ENCODE measurements around the gene TRIM47.

The TRIM47 gene

GRCh38 chr17:75845933-75846691 is 32.3 kb downstream of the TRIM47 start:
- peaks cover 15% of the 10 kb centered on the region for H3K36me3 ChIP-seq (ENCODE audit: insufficient read depth, low read length)
- H3K9me3 ChIP-seq (ENCODE audit: control insufficient read depth, insufficient read depth, low read length): no peaks in the 10 kb centered on the region
- H3K9ac ChIP-seq (ENCODE audit: low read depth, low read length): no peak overlapping the region
- peaks cover 21% of the 10 kb centered on the region; the same call in 1 of the 2 replicates for H3K4me1 ChIP-seq (ENCODE audit: insufficient read depth, low read length)

DNA sequence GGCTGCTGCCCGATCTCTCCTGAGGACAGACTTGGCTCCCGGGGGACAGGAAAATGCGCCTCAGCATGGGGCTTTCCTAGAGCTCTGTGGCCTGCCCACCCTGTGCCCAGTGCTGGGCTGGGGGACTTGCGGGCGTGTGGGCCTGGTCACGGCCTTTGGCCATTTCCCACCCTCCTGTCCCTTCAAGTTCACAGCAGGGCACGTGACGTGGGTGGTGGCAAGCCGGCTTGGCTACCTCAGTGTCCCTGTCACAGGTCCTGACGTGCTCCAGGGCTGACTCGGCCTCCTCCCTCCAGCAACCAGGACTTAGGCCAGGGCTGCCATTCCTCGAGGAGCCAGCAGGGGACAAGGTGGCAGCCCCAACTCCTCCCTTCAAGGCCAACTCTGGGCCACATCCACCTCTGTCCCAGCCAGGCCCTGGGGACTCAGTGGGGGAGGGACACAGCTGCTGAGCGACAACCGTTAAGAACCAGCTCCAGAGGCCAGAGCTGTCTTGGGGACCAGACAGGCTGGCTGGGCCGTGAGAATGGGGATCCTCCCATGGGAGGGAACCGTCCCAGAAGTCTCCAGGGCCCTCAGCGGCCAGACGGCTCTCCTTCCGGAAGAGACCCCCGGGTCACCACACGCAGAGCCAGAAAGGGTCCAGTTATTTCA is 33.2 kb downstream of the TRIM47 start:
- H3K36me3 ChIP-seq (ENCODE audit: insufficient read depth, low read length): peaks cover 15% of the 10 kb centered on the region

GRCh38 chr17:75844530-75845057 is 33.8 kb downstream of the TRIM47 start:
- H3K9ac ChIP-seq (ENCODE audit: low read depth, low read length): no peak overlapping the region
- H3K4me1 ChIP-seq (ENCODE audit: insufficient read depth, low read length): peaks cover 21% of the 10 kb centered on the region; the same call in 1 of the 2 replicates
- peaks cover 15% of the 10 kb centered on the region for H3K36me3 ChIP-seq (ENCODE audit: insufficient read depth, low read length)
- H3K9me3 ChIP-seq (ENCODE audit: control insufficient read depth, insufficient read depth, low read length): no peaks in the 10 kb centered on the region

More for the DNA sequence above, 33.2 kb downstream of the TRIM47 start:
- H3K9me3 ChIP-seq (ENCODE audit: control insufficient read depth, insufficient read depth, low read length): no peaks in the 10 kb centered on the region
- H3K9ac ChIP-seq (ENCODE audit: low read depth, low read length): no peak overlapping the region
- peaks cover 21% of the 10 kb centered on the region; the same call in 1 of the 2 replicates for H3K4me1 ChIP-seq (ENCODE audit: insufficient read depth, low read length)

DNA sequence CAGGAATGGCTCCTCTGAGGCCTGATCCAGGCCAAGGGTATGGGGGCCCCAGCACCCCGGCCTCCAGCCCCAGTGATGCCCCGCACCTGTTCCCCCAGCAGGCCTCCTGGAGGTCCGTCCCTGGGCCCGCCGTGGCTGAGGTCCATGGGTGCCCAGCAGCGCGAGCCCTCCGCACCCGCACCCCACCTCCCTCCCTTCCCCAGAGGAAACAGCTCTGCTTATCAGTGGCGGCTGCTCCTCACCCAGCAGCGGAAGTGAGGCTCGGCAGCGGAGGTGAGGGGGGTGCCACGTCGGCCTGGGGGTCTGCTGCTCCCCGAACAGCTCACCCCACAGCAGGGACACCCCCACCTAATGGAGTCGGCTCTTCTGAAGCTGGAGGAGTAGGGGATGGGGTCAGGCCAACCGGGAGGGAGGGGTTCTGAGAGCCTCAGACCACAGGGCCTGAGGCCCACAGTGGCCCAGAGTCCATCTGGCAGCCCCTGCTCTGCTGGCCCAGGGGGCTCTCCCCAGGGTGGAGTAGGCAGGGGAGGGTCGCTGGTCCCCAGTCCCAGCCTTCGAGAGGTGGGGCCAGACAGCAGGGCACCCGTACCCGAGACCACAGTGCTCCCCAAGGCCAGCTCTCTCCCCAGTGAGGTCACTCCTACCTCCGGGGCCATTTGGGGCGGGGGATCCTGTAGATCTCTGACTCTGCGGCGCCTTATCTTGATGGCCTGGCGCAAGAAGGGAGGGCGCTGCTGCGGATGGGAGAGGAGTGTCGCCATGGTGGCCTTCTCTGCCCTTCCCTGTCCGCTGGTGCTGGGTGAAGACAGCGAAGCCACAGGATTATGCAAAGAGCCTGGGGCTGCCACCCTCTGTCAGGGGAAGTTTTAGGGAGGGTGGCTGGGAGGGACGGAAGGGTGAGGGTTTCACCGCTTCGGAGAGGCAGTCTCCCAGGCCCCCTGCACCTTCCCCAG is 34.5 kb downstream of the TRIM47 start, which contains the start of gene UNC13D:
Gene UNC13D, minus strand, starts transcription at position 828 of the 953 bp plus-strand sequence. Its CDS starts 67 bp downstream, at position 761.
- H3K9ac ChIP-seq (ENCODE audit: low read depth, low read length): no peak within 1 kb of the TSS
- H3K4me1 ChIP-seq (ENCODE audit: insufficient read depth, low read length): peaks cover 21% of the 10 kb centered on the region; the same call in 1 of the 2 replicates
- peaks cover 15% of the 10 kb centered on the region for H3K36me3 ChIP-seq (ENCODE audit: insufficient read depth, low read length)

GRCh38 chr17:75842963-75843576 is 35.3 kb downstream of the TRIM47 start:
- no peaks in the 10 kb centered on the region for H3K9me3 ChIP-seq (ENCODE audit: control insufficient read depth, insufficient read depth, low read length)
- H3K36me3 ChIP-seq (ENCODE audit: insufficient read depth, low read length): peaks cover 12% of the 10 kb centered on the region
- H3K9ac ChIP-seq (ENCODE audit: low read depth, low read length): no peak overlapping the region
- peaks cover 21% of the 10 kb centered on the region; the same call in 1 of the 2 replicates for H3K4me1 ChIP-seq (ENCODE audit: insufficient read depth, low read length)

More for the DNA sequence above, 34.5 kb downstream of the TRIM47 start, which contains the start of gene UNC13D:
- no peaks in the 10 kb centered on the region for H3K9me3 ChIP-seq (ENCODE audit: control insufficient read depth, insufficient read depth, low read length)

DNA sequence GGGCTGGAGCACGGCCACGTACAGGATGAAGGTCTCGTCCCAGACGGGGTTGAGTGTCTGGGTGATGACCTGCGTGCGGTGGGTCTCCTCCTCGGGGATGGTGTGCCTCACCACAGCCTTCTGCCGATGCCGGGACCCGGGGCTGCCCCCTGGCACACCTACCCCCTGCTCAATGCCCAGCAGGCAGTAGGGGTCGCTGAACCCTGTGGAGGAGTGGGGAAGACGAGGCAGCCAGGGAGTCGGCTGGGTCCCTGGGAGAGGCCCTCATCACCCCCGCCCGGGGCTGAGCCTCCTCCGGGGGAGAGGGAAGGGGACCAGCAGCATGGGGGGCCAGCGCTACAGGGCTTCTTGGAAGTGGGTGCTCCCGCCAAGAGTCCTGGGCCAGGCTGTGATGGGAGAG is 36.0 kb downstream of the TRIM47 start:
- Histone ChIP-seq H3K9ac (ENCODE audit: low read depth, low read length) (no peak overlapping the region), H3K4me1 (ENCODE audit: insufficient read depth, low read length) (peaks cover 21% of the 10 kb centered on the region; the same call in 1 of the 2 replicates), H3K9me3 (ENCODE audit: control insufficient read depth, insufficient read depth, low read length) (no peaks in the 10 kb centered on the region), H3K36me3 (ENCODE audit: insufficient read depth, low read length) (peaks cover 7% of the 10 kb centered on the region)

DNA sequence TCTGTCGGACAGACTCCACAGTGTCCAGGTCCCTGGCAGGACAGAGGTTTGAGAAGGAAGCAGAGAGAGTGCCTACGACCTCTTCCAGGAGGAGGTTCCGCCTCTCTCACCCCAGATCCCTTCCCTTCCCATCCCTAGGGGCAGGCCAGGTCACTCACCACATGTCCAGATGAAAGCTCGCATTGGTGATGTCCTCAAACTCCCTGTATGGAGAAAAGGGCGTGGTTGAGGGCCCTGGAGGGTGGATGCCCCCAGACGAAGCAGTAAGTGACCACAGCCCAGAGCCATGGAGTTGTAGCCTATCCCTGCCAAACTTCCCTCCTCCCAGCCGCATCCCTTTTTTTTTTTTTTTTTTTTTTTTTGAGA is 37.6 kb downstream of the TRIM47 start:
- Histone ChIP-seq H3K9me3 (ENCODE audit: control insufficient read depth, insufficient read depth, low read length) (no peaks in the 10 kb centered on the region), H3K9ac (ENCODE audit: low read depth, low read length) (no peak overlapping the region), H3K36me3 (ENCODE audit: insufficient read depth, low read length) (no peaks in the 10 kb centered on the region), H3K4me1 (ENCODE audit: insufficient read depth, low read length) (peaks cover 23% of the 10 kb centered on the region; the same call in 1 of the 2 replicates)

GRCh38 chr17:75839942-75840798 is 38.2 kb downstream of the TRIM47 start:
- Histone ChIP-seq H3K4me1 (ENCODE audit: insufficient read depth, low read length) (peaks cover 17% of the 10 kb centered on the region; the same call in 1 of the 2 replicates), H3K9me3 (ENCODE audit: control insufficient read depth, insufficient read depth, low read length) (no peaks in the 10 kb centered on the region), H3K9ac (ENCODE audit: low read depth, low read length) (no peak overlapping the region), H3K36me3 (ENCODE audit: insufficient read depth, low read length) (no peaks in the 10 kb centered on the region)

GRCh38 chr17:75838410-75838809 is 40.0 kb downstream of the TRIM47 start:
- Histone ChIP-seq H3K36me3 (ENCODE audit: insufficient read depth, low read length) (no peaks in the 10 kb centered on the region), H3K4me1 (ENCODE audit: insufficient read depth, low read length) (peaks cover 11% of the 10 kb centered on the region), H3K9ac (ENCODE audit: low read depth, low read length) (no peak overlapping the region), H3K9me3 (ENCODE audit: control insufficient read depth, insufficient read depth, low read length) (no peaks in the 10 kb centered on the region)

DNA sequence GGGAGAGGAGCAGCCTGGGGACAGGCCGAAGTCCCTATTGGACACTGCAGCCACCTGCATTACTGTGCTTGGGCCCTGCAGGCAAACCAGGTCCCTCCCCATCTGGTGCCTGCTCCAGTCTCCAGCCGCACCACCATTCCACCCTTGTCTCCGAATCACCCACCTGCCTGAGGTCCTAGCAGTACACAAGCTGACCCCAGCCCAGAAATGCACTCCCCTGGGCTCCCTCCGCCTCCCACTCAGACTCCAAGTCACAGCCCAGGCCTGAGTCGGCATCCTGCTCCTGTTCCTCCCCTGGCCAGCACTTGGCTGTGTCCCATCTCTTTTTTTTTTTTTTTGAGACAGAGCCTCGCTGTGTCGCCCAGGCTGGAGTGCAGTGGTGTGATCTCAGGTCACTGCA is 40.5 kb downstream of the TRIM47 start:
- no peaks in the 10 kb centered on the region for H3K36me3 ChIP-seq (ENCODE audit: insufficient read depth, low read length)
- peaks cover 16% of the 10 kb centered on the region for H3K4me1 ChIP-seq (ENCODE audit: insufficient read depth, low read length)

GRCh38 chr17:75836605-75837004 is 41.8 kb downstream of the TRIM47 start:
- no peak overlapping the region for H3K9ac ChIP-seq (ENCODE audit: low read depth, low read length)
- no peaks in the 10 kb centered on the region for H3K36me3 ChIP-seq (ENCODE audit: insufficient read depth, low read length)

More for the DNA sequence above, 40.5 kb downstream of the TRIM47 start:
- Histone ChIP-seq H3K9ac (ENCODE audit: low read depth, low read length) (no peak overlapping the region), H3K9me3 (ENCODE audit: control insufficient read depth, insufficient read depth, low read length) (no peaks in the 10 kb centered on the region)

DNA sequence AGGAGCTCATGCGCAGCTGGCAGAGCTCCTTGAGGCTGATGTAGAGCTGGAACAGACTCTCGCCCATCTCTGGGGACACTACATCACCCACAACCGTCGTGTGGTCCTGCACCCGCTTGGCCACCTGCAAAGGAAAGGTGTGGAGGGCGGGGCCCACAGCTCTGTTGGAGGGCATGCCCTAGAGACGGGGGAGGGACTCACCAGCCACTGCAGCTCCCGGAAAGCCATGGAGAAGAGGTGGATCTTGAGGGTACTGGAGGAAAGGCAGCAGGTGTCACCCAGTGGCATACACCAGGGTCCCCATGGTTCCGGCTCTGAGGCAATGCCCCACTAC is 42.8 kb downstream of the TRIM47 start:
- no peak overlapping the region for H3K9ac ChIP-seq (ENCODE audit: low read depth, low read length)
- no peaks in the 10 kb centered on the region for H3K9me3 ChIP-seq (ENCODE audit: control insufficient read depth, insufficient read depth, low read length)
- H3K4me1 ChIP-seq (ENCODE audit: insufficient read depth, low read length): peaks cover 27% of the 10 kb centered on the region
- H3K36me3 ChIP-seq (ENCODE audit: insufficient read depth, low read length): no peaks in the 10 kb centered on the region

More at GRCh38 chr17:75836605-75837004, 41.8 kb downstream of the TRIM47 start:
- Histone ChIP-seq H3K9me3 (ENCODE audit: control insufficient read depth, insufficient read depth, low read length) (no peaks in the 10 kb centered on the region), H3K4me1 (ENCODE audit: insufficient read depth, low read length) (peaks cover 23% of the 10 kb centered on the region)
